Hippocampal formation (tissue), 2 donors: Measurements from ENCODE around the gene FOXL1.
"Not testable (repeated sequence)": the region's sequence is repeated elsewhere in the genome, so short reads cannot be mapped to it uniquely, and the experiment has no call there.

ENCODE experiments used
- DNase-seq, 2 donors: peaks; one replicate each; lab custom pipeline; 2025; lab: John Stamatoyannopoulos, UW

The FOXL1 gene

DNA sequence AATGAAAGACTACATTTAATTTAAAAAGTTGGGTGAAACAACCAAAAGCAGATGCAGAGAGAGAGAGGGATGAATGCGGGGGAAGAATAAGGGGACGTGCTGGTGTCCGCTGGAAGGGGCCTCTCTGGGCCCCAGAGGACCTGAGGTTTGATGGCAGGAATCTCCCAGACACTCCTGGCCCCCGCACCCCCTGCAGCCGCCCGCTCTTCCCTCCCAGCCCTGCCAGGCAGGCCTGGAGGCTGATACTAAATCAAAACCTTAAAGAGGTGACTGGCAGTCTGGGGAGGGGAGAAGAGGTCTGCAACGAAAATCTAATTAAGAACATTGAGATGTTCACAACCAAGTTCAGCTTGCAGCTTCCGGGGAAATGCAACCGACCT is 2.4 kb downstream of the FOXL1 start:
- DNase-seq = no peak

DNA sequence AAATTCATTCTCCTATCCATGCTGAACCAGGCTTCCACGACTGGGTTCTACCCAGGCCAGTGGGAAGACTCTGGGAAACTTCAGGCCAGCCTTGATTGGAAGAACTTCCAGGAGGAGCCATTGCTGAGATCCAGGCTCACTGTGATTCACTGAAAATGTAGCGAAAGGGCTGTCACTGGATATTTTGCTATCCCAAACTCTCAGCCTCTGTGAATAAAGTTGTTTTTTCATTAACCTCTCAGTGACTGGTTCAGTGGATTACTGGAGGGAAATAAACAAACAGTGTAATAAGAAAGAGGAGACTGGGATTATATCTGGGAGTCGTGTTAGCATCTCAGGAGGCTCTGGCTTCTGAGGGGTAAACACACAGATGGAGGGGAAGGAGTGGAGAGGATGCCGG is 3.1 kb downstream of the FOXL1 start:
- no peak for DNase-seq

DNA sequence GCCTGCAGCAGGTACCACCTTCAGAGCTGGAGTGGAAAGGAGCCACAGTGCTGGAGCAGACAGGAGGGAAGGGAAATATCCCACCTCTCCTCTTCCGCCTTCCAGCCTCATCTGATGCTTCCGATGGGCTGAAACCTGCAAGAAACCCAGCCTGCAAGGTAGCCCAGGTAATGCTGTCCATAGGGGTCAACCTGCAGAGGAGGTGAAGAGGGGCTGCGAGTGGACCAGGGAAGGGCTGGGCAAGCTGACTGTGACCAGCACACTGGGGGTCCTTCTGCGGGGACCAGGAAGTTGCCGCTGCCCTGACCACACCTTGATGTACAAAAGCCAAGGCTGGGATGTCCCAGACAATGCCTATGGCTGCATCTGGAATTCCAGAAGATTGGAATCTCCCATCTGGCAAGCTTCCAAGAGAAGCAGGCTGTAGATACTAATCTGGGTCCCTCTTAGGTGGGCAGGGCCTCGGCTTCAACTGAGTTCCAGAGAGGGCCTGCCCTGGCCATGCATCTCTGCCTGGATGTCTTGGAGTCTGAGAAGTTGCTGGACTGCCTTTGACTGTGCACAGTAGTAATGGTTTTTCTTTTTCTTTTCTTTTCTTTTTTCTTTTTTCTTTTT is 5.8 kb downstream of the FOXL1 start:
- DNase-seq = no peak

DNA sequence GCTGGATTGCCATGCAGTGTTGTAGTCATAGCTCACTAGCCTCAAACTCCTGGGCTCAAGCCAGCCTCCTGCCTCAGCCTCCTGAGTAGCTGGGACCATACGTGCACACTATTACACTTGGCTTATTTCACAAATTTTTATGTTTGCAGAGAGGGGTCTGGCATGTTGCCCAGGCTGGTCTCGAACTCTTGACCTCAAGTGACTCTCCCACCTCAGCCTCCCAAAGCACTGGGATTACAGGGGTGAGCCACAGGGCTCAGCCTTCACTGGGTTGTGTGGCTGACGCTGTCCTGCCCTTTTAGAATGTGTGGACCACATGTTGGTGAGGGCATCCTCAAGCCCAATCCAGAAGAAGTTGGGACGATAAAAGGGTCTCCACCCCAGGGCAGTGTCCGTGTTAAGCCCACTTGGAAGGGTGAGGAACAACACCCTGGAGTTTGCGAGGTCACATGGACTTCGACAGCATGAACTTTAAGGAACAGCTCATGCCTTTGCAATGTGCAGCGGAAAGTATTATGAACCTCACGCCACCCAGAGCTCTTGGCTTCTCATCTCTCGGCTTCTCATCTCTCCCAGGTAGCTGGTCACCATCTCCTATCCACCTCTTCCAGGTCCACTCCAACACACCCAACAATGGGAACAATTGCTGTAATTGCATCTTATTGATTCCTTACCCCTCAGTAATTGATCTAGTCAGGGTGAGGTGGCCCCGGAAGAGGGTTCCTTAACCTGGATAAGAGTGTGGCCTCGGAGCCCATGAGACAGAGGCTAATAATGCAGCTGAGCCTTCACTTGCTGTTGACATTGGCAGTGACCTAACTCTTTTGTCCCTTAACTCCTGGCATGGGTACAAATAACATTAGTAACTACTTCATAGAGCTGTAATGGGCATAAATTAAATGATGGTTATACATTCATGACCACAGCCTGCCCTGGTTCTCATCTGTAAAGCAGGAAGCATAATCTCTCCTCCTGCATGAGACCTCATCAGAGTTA is 6.7 kb downstream of the FOXL1 start:
- no peak for DNase-seq

DNA sequence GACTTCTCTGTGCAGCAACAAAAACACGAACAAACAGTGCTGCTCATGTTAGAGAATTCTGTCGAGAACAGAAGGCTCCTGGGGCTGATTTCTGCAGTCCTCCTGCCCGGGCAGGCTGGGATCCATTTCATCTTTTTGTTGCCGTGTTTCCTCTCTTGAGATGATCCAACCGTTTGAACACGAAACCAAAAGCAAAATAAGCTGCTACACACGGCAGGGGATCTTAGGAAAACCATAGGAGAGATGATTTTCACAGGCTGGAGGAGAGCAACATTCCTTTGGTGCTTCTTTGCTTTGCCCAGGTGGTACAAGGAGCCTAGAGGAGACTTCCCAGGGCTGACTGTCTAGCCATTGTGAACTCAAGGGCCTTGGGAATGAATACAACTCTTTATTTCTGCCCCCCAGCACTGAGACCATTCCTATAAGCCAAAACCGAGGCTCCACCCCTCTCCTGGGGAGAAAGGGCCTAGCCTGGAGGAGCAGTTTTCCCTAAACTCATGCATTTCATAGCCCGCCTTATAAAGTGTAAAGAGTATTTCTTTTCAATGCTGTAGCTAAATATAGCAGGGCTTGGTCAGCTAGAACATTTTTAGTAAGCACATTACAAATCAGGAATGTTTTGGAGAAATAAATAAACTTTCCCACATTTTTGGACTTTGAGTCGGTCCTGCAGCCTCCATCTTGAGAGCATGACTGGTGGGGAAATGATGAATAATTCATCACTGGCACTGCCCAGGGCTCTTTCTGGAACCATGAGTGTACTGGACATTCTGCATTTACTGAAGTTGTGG is 7.7 kb downstream of the FOXL1 start:
- DNase-seq = no peak

DNA sequence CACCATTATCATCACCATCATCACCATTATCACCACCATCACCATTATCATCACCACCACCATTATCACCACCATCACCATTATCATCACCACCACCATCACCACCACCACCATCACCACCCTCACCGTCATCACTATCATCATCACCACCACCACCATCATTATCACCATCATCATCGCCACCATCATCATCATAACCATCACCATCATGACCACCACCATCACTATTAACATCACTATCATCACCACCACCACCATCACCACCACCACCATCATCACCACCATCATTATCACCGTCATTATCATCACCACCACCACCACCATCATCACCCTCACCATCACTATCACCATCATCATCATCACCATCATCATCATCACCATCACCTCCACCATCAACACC is 9.1 kb downstream of the FOXL1 start:
- no peak for DNase-seq

DNA sequence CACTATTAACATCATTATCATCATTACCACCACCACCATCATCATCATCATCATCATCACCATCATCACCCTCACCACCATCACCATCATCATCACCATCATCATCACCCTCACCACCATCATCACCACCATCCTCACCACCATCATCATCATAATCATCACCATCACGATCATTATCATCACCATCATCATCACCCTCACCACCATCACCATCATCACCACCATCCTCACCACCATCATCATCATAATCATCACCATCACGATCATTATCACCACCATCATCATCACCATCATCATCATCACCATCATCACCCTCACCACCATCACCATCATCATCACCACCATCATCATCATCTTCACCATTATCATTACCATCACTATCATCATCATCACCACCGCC is 9.6 kb downstream of the FOXL1 start:
- not testable (repeated sequence) for DNase-seq

DNA sequence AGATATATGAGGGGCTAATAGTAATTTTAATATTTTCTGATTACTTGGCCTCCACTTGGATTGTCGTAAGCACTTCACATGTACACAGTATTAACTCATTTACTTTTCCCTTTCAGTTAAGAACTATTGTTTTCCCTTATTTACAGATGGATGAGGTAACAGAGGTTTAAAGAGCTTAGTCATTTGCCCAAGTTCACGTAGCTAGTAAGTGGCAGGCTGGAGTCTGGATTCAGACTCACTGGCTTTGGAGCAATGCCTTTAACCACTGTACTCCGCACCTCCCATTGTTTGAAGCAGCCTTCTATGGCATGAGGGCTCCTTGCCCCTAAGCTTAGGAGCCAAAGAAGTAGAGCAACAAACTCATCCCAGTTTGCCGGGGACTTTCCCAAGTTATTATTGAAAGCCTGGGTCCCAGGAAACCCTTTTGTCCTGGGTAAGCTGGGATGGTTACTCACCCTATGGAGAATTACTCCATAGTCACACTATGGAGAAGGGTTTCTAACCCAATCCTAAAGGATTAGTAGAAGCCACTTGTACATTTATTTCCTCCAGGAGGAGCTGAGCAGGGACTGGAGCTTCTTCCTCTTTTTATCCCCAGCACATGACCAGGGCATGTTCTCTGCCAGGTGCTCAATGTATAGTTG is 12.3 kb downstream of the FOXL1 start:
- DNase-seq = no peak

DNA sequence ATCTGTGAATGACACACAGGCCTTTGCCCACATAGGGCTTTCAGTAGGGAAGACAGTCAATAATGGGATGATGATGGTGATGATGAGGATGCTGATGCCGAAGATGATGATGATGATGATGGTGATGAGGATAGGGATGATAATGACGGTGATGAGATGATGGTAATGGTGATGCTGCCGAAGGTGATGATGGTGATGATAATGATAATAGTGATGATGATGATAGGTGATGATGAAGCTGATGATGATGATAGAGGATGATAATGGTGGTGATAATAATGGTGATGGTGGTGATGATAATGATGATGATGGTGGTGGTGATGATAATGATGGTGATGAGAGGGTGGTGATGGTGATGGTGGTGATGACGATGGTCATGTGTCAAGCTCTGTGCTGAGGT is 12.9 kb downstream of the FOXL1 start:
- DNase-seq = no peak

DNA sequence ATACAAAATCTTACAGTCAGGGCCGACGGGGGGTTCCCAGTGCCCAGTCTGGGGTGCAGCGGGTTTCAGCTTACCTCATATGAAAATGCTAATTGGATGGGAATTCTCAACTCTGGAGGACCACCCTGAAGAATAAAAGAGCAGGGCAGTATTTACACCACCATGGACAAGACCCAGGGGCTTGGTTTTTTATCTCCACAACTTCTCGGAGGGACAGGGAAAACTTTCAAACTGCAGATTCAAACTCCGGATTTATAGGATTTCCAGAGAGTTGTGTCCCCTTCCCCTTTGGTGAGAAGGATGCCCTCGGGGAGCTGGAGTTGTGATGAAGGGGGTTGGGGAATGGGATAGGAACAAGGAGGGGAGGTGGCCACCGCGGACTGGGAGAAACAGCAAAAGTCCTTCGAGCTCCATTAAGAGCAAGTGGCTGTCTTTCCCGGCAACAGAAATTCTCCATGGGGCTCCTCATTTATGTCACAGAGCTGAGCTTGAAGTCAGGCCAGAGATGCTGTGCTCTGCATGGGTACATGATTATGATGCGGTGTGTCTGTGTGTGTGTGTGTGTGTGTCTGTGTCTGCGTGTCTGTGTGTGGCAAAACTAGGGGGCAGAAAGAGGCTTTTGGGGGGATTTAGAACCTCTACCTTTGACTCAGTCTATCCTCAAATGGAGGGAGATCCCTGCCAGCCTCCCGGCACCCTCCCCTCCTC is 15.7 kb downstream of the FOXL1 start:
- no peak for DNase-seq

DNA sequence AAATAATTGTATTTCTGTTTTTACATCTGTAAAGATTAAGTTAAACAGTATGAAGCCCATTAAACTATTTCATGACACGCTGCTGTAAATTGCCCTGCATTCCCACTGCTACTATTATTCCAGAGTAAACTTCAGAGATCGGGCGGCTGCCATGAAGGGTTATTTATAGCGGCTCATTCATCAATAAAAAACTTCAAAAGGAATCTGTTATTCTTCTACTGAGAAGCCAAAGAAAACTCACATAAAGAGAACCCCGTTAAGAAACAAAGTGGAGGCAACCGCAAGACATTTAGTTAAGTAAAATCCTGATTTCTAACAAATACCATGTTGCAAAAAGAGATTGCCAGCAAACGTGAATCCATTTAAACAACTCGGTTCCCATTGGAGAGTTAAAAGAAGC is 16.4 kb downstream of the FOXL1 start:
- no peak for DNase-seq

DNA sequence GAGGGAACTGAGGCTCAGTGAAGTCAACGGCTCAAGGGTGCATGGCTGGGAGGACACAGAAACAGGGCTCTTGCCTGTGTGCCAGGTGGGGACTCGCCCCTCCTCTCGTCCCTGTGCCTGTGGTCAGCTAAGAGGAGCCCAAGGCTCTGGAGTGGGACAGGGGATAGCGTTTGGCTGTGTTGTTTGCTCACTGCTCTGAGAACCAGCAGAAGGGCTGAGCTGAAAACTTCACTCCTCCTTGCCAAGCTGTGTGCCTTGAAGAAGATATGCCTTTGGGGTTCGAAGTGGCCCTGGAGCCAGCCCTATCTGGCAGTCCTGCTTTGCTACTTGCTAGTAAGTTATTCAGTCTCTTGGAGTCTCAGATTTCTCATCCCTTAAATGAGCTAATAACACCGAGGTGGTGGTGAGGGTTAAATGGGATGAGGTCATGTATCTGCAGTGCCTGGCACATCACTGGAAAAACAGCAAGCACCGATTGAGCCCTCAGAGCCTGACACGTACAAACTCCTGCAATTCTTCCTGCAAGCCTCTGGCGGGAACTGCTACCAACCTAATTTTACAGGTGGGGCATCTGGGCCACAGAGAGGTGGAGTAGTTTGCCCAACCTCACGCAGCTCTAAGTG is 17.7 kb downstream of the FOXL1 start:
- no peak for DNase-seq

DNA sequence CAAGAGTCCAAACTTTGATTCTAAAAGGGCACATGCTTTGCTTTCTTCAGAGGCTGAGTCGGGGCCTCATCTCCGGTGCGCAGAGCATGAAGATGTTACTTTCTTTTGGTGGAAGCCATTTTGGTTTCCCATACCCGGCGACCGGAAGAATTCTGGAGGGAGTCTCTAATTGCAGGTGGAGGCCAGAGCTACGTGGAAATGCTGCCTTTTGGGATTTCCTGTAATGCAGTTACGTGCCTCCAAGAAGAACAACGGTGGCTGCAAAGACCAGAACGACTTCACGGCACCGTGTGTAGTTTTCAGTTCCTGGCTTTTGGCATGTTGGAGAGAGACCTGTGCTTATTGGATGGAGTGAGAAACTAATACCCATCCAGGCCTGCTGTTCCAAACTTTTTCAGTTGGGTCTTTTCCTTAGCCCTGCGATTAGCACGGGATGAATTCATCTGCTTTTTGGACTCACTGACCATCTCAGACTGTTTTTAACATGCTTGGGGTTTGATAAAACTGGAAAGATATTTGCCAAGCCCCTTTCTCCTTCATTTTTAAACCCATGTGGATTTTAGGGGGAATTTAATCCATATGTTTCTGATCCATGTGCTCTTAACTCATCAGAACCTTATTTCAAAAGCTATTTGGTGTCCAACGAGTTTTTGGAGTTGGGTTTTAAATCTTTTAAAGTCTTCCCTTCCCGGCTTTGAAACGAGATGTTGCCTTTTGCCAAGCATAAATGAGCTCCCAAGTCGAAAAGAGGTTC is 19.0 kb downstream of the FOXL1 start:
- no peak for DNase-seq

DNA sequence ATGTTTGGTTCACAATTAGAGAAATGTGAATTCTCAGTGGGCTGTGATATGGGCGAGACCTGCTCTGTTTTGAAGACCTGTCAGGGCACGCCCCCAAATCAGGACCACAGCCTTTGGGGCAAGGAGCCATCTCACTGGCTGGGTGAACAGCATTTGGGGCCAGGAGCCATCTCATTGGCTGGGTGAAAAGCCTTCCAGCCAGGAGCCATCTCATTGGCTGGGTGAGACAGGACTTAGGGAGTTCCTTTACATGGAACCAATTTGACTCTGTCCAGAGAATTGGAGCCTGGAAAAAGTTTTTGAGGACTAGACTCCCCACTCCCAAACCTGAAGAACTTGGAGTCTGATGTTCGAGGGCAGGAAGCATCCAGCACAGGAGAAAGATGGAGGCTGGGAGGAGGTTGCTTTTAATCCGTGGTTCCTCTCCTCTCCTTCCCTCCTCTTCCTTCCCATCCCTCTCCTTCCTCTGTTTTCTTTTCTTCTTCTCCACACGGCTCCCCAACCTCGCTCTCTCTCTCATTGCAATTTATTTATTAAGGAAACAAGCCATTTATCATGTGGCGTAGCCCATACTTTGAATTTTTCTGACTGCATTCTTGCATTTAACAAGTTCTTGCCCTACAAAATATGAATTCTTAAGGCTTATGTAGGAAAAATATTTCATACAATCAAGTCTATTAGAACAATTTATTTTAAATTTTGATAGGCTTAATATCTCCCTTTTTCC is 19.7 kb downstream of the FOXL1 start:
- DNase-seq = no peak

DNA sequence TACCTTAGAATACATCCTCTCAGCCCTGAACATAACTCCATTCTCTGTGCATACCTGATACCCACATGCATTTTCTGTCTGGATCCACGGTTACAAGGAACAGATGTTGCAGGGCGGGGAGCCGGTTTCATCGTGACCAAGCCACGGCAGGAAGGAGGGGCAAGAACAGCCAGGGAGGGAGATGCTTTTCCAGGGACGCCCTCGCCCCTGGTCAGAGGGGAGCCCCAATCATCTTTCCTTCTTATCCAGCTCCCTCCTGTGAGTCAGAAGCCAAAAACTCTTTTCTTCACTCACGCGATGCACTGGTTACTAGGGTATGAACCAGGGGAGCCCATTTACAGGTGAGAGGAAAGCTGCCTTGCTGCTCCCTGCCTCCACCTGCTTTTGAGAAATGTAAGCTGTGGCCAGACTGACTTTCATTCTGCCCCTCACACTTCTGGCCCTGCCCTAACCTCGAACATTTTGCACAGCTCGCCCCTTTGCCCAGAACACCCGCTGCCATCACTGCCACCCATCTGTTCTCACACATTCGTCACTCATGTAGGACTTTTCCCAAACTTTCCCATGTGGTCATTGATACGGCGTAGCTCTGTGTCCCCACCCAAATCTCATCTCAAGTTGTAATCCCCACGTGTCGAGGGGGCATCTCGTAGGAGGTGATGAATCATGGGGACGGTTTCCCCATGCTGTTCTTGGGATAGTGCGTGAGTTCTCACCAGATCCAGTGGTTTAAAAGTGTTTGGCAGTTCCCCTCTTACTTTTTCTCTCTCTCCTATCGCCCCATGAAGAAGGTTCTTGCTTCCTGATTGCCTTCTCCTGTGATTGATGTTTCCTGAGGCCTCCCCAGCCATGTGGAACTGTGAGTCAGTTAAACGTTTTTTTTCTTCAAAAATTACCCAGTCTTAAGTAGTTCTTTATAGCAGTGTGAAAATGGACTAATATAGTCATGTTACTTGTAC is 20.5 kb downstream of the FOXL1 start:
- DNase-seq = no peak

DNA sequence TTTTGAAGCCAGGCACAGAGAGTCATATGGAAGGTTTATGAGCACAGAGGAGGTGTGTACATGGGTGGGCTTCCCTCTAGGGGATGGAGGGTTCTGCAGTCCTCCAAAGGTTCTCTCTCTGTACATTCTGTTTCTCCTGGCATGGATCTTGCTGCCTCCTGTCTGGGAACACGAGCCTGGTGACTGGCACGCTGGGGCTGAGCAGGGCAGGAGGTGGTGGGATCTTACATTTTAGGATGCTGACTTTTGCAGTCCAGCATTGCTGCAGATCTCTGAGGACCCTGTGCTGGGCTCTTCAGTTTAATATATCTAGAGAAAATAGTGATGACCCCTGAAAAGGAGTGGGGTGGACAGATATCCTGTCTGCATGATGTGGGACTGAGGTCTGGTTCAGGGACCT is 23.0 kb downstream of the FOXL1 start:
- no peak for DNase-seq

DNA sequence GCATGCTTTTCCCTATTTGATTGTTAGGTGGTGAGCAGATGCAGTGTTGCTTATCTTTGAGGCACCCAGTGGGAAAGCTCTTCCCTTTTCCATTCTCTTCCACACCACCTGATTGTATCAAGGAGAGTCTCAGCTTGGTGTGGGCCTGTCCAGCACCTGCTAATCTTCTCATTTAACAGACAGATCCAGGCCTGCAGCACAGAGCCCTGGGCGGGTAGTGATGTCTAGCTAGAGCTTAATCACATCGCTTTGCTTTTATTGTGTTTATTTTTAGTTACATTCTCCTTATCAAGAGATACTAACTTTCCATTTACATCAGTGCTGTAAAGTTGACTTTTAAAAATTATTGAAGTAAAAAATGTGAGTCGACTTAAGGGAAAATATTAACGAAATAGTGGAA is 24.2 kb downstream of the FOXL1 start:
- DNase-seq = no peak

DNA sequence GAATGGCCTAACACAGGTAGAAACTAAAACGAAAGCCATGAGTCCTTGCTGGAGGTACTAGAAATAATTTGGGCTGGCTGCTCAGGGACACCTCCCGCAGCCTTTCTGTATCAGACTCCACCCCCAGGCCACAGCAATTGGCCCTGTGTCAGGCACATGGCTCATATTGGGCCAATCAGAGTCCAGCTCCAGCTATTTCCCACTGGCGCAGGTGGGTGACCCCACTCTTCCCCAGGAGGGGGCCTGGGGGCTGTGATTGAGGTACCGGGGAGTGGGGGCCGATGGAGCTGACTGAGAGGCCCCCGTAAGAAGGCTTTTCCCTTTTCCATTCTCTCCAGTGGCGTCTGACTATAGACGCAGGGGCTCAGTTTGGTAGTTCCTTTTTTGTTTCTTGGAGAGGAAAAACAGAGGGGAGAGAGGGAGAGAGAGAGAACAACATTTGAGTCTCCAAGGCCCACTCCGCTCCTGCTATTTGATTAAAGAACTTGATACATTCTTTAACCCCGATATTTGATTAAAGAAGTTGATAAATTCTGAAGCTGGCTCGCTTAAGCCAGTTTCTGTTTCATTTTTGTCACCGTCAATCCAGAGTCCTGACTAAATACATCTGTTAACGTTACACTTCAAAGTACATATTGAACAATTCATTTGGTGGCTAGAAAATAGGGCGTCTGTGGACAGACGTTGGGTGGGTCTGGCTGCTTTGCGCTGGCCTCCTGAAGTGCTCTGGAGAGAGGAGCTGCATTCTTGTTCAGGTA is 26.3 kb downstream of the FOXL1 start:
- DNase-seq = no peak
